GM12875 (cell line): Measurements from ENCODE around the gene SPECC1L.

ENCODE experiments used
- H3K4me3 ChIP-seq: one replicate; pipeline ENCODE4 v1.5.1; 2011; ENCODE audit warnings: low read depth, low read length, control low read depth
- TF ChIP-seq, protein P1 (sequence below): IDR thresholded peaks from 2 replicates; pipeline ENCODE4 v1.5.1; 2011; ENCODE audit warnings: low read depth, mild to moderate bottlenecking, control low read depth, inconsistent platforms, low read length, moderate library complexity, borderline replicate concordance; ENCODE audit not compliant: insufficient read depth

SPECC1L gene

DNA sequence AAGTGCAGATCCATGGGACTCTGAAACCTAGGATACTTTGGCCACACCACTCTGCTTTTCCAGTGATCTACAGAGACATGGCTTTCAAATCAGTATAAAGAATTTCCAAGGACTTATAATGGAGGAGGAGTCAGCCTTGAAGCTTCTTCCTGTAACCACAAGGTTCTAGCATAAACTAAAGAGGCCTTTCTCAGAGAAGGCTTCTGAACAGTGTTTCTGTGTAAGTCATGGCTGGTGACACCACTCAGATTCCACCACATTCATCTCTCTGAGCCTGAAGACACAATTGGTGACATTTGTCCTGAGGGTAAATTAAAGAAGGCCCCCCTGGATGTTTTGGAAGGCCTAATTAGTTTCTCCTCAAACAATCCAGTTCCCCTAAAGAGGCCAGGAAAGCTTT is 127.8 kb downstream of the SPECC1L start:
- TF ChIP-seq, protein P1, sequence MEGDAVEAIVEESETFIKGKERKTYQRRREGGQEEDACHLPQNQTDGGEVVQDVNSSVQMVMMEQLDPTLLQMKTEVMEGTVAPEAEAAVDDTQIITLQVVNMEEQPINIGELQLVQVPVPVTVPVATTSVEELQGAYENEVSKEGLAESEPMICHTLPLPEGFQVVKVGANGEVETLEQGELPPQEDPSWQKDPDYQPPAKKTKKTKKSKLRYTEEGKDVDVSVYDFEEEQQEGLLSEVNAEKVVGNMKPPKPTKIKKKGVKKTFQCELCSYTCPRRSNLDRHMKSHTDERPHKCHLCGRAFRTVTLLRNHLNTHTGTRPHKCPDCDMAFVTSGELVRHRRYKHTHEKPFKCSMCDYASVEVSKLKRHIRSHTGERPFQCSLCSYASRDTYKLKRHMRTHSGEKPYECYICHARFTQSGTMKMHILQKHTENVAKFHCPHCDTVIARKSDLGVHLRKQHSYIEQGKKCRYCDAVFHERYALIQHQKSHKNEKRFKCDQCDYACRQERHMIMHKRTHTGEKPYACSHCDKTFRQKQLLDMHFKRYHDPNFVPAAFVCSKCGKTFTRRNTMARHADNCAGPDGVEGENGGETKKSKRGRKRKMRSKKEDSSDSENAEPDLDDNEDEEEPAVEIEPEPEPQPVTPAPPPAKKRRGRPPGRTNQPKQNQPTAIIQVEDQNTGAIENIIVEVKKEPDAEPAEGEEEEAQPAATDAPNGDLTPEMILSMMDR, result no peak
- no peak overlapping the region for H3K4me3 ChIP-seq

DNA sequence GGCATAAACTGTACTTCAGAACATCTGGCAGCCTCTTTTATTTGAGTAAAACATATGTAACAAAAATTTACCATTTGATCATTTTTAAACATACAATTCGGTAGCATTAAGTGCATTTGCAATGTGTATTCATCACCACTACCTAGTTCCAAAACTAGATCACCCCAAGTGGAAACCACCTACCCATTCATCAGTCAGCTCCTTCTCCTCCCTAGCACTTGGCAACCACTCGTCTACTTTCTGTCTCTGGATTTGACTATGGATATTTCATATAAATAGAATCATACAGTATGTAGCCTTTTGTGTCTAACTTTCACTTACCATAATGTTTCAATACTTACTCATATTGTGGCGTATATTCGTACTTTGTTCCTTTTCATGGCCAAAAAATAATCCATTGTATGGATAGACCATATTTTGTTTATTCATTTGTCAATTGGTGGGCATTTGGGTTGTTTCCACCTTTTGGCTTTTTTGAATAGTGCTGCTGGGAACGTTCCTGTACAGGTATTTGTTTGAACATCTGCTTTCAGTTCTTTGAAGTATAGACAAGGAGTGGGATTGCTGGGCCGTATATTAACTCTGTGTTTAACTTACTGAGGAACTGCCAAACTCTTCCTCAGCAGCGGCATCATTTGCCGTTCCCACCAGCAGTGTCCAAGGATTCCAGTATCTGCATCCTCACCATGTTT is 129.5 kb downstream of the SPECC1L start:
- TF ChIP-seq, protein P1, result no peak
- H3K4me3 ChIP-seq, result no peak overlapping the region

DNA sequence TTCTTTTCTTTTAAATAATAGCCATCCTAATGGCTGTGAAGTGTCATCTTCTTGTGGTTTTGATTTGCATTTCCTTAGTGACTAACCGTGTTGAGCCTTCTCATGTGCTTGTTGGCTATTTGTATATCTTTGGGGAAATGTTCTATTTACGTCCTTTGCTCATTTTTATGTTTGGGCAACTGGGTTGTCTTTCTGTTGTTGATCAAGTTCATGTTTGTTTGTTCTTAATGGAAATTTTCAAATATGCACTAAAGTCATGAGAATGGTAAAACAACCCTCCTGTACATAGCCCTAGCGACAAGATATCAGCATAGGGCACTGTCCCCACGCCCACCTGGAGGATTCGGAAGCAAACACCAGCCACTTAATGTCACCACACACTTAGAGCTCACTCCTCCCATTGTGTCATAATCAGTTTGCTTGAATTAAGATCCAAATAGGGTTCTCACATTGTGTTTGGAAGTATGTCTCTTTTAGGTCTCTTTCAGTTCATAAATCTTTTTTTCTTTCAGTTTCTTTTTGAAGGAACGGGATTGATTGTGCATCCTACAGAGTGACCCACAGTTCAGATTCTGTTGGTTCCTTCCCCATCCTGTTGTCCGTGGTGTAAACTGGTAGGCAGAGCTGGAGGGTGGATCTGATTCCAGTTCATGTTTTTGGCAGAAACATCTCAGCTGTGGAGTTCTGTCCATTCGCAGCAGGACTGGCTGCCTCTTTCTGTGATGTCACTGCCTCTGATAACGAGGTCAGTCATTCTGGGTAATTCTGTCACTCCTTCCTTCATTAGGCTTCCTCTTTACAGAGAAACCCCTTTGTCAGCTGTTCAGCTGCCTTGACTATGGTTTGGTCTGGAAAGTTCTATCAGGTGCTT is 130.3 kb downstream of the SPECC1L start:
- TF ChIP-seq, protein P1, result no peak
- peak overlapping the region; percentile 17 for H3K4me3 ChIP-seq

DNA sequence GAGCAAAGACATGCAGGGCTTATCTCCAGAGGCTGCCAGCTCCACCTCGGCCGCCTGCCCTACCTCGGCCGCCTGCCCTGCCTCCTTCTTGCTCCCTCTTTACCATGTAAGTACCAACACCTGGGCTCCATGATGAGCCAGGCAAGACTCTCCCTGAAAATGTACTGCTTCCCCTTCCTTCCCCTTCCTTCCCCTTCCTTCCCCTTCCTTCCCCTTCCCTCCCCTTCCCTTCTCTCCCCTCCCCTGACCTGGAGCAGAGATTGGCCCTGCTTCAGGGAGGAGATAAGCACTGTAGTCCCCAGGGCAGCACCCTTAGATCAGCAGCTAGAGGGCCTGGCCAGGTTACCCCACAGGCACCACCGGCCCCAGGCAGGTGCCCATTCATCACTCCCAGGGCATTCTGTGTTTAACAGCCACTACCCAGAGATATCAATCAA is 131.3 kb downstream of the SPECC1L start:
- no peak overlapping the region for H3K4me3 ChIP-seq
- TF ChIP-seq, protein P1, result no peak

DNA sequence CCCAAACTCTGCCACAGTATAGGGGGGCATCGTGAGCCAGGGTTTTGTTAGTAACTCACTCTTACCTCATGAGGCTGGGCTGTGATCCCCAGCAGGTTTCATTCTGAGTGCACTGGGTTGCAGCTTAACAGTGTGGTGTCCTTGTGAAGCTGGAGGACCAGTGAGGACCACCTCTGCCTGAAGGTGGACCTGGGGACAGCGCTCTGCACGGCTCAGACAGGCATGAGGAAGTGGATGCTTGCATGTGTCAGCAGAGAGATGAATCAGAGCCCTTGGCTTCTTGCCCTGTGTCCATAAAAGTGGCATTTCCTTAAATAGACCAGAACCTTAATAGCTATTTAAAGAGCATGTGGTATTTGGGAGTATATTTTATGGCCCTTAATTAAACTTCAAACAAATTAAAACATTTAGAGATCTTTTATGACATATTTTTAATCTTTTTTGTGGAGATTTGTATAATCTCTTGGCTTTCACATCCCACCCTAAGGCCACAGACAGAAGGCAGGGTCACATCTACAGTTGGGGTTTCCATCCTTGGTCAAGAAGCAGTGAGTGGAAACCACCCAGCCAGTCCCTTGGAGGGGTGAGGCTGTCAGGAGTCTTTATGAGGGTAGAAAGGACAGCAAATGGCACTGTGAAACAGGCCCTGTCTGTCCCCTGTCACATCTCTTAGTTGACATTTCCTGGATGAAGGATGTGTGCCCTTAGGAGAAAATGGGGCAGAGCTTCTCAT is 132.0 kb downstream of the SPECC1L start:
- TF ChIP-seq, protein P1, result no peak
- no peak overlapping the region for H3K4me3 ChIP-seq

DNA sequence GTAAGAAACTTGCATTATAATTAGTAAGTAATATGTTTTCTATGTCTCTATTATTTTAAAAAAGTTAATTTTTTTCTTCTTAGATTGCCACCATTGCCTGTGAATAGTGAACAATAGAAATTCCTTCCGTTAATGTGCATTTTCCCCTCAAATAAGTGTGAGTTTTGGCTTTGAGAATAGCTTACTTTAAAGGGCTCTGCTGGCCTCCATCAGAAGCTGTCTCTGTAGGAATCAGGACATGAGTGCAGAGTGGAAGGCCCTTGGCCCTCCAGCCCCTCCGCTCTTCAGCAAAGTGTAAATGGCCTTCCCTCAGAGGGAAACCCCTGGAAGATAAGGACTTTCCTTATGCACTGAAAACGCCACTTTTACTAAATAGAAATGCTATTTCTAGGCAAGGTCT is 132.7 kb downstream of the SPECC1L start:
- TF ChIP-seq, protein P1, result no peak
- H3K4me3 ChIP-seq, result no peak overlapping the region
